Amygdala (tissue), 56 donors: ENCODE data around the gene CREG1.
"Not testable (repeated sequence)": the region's sequence is repeated elsewhere in the genome, so short reads cannot be mapped to it uniquely, and the experiment has no call there.

ENCODE experiments used
- DNase-seq, 56 donors: peaks; one replicate each; lab custom pipeline; 2025; lab: John Stamatoyannopoulos, UW

The CREG1 gene

DNA sequence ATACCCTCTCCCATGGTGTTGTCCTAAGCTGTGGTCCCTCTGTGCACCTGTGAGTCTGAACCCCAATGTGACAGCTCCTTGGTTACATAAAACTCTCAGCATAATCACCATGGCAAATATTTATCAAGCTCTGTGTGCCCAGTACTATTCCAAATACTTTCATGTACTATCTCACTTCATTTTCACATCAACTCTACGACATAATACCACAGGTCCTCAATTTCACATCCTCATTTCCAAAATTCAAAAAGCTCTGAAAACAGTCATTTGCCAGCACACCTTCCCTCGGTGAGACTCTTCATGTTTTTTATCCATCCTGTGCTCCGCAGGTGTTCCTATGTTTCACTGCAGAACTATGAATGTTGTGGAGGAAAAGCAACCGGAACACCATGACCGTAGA lies 12.4 kb upstream of the CREG1 start:
- no peak for DNase-seq

DNA sequence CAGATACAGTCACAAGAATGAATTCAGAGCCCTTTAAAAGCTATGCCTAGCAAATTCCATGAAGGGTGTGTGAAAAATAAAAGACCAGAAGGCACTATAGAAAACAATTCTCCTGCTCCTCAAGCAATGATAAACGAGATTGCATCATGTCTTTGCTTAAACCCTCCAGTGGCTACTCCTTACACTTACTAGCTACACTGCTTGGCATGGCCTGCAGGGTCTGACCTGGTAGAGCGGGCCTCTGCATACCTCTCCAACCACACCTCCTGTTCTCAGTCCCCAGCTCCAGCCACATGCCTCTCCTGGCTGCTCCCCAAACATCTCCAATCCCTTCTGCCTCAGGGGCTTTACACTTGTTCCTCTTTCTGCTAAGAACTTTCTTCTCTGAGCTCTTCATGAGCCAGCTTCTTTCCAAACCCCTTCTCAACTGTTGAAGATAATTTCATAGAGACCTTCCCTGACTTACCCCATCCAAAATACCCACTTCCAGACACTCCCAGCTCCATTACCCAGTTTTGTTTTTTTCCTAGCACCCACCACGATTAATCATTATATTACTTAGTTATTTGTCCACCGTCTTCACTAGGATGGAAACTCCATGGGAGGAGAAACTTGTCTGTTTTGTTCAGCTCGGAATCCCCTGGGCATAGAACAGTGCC lies 11.2 kb upstream of the CREG1 start:
- DNase-seq: peak in 2 of 56 donors; percentile 4 to 6

DNA sequence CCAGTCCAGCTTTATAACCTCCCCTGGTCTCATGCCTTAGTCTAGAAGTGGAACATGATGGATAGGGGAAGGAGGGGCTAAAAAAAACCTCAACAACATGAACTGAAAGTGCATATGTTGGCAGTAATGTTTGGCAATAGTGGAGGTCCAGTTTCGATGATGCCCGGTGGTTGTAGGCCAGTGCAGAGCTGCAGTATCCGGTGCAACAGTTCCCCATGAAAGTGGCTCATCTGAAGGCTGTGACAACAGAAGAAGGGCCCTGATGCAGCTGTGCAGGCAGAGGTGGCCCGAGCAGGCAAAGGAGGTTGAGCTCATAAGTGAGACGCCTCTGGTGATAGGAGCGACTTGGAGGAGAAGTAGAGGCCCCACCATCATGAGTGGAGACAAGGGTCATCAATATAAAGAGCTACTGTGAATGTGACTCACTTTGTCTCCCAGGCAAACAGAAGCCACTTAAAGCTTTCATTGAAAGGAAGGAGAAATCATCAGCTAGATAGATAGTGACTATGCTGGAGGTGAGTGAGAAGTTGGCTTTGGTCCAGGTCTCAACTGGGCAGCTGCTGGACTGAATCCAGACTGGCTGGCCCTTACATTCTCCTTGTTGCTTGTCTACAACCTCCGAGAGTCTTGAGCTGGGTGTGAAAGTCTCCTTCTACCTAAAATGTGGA lies 10.2 kb upstream of the CREG1 start:
- DNase-seq: peak in 10 of 56 donors; percentile 2 to 34 (median 13)

DNA sequence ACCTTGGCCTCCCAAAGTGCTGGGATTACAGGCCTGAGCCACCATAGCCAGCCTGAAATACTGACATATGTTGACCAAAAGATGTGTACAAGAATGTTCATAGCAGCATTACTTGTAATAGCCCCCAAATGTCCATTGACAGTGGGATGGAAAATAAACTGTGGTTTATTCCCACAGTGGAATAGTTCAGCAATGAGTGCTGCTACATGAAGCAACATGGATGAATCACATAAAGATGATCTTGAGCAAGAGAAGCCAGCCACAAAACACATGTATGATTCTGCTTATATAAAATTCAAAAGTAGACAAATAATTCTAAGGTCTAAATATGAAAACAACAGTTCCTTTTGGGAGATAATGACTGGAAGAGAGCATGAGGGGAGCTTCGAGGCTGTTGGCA lies 9.1 kb upstream of the CREG1 start:
- DNase-seq: no peak

DNA sequence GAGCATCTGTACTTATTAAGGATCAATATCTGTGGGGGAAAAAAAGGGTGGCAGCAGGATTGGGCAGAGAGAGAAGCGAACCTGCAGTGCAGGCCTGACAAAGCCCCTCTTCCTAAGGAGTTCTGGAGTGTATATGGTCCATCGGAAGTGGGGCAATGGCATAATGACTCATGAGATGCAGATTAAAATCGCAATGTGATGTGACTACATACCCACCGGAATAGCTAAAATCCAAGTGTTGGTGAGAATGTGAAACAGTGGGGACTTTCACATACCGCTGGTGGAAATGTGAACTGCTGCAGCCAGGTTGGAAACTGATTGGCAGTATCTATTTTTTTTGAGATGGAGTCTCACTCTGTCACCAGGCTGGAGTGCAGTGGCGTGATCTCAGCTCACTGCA lies 8.2 kb upstream of the CREG1 start:
- no peak for DNase-seq

DNA sequence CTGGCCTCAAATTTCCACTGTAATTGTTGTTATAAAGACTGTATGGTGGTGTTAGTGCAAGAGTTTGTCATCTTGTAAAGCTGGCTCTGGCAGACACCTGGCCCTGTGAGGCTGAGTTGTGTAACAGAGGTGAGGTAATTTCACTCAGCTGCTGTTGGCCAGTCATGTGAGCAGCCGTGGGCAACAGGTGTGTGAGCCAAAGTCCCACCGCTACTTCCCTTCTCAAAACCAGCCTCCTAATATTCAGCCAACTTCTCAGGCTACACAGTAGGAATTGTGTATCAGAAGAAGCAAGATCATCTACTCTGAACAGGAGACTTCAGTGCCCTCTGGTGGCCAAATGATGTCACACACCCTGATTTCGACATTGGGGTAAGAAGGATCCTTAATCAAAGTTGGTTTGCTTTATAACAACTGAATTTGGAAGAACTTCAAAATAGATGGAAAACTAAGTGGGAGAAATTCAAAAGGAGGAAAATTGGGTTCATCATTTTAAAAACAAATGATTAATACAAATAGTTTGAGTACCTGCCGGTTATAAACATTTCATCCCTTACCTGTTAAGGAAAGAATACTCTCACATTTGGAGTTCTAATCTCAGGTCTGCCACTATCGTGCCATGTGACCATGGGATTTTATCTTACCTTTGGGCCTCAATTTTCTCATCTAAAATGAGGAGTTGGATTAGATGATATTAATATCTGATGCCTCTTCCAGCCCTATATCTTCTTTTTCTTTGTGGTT lies 2.6 kb upstream of the CREG1 start:
- peak in 51 of 56 donors; percentile 1 to 93 (median 46) for DNase-seq

DNA sequence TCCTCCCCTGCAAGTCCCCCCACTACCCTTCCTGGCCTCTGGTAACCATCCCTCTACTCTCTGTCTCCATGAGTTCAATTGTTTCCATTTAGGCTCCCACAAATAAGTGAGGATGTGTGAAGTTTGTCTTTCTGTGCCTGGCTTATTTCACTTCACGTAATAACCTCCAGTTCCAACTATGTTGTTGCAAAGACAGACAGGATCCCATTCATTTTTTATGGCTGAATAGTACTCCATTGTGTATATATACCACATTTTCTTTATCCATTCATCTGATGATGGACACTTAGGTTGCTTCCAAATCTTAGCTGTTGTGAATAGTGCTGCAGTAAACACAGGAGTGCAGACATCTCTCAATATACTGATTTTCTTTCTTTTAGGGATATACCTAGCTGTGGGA lies 1.5 kb upstream of the CREG1 start:
- DNase-seq: not testable (repeated sequence)

DNA sequence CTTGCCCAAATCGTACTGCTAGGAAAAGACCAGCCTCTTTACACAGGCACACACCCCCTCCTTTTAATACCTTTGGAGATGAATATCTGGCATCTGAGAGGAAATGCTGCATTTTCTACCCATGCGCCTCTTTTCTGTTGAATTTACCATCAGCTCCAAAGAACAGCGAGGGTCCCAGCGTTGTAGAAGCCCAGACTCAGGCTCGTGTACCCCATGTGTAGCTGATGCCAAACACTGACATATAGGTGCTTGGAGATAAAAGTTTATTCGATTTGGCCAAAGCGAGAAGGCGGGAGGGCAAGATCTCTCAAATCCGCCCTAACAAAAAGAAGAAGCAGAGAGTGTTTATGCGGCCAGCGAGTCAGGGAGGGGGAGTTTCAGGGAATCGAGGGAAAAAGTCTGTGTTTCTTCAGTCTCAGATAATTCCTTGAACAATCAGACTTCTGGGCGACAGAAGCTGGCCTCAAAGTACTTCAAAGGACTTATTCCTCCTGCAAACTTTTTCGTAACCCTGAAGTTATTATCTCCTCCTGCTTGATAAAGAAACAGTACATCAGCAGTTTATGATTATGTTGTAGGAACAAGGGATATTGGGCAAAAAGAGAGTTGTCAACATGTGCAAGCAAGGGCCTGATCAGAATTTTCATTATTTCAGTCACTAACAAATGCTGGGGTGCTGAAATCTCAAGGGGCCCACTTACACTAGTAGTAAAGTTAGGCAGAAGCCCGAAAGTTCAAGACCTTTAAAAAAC lies 642 bp upstream of the CREG1 start:
- DNase-seq: no peak

DNA sequence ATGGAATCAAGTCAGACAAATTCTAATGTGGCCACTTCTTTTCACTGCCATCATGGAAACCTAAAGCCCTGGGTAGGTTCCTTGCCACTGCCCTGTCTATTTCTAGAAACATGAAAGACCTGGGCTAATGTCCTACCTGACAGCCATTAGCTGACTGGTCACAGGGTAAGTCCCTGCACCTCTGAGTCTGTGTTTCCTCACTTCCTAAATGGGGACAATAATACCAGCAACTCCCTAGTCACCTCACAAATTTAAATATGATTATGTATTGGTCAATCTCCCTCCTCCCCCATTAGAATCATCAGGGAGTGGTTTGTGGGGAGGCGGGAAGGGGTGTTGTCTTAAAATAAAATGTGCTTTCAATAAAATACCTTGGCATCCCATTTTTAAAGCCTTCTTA lies 2.2 kb downstream of the CREG1 start:
- DNase-seq: no peak

DNA sequence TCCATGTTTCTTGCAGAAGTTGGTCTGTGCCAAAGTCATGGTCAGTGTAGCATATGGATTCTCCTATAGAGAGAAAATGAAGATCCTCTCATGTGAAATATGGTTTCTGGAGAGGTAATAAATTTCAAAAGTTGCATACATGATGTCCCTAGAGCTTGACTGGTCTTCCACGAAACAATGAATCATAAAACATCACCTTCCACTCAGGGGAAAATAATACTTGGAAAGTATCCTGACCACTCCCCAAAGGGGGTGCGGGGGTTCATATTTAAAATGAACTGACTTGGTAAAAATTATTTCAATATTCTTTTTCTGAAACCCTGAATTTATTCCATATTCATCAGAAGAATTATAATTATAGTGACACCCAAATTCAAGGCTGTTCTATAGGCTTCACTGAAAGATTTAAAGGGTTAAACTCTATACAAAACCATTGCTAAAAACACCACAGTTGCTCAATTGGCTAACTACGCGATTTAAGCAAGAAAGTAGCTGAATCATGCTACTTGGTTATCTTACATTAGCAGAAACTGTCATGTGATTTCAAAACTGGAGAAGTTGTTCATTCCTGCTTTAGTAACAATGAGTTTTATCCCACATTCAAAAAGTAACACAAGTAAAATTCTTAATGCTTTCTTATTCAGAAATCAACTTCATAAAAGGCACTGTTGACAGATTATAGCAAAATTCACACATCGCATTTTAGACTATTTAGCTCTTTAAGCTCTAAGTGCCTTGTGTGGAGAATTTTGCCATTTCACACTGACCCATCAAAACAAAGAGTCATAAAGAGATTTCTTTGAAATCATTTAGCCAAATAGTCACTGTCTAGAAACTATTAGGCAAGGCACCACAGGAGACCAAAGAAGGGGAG lies 5.3 kb downstream of the CREG1 start:
- no peak for DNase-seq

DNA sequence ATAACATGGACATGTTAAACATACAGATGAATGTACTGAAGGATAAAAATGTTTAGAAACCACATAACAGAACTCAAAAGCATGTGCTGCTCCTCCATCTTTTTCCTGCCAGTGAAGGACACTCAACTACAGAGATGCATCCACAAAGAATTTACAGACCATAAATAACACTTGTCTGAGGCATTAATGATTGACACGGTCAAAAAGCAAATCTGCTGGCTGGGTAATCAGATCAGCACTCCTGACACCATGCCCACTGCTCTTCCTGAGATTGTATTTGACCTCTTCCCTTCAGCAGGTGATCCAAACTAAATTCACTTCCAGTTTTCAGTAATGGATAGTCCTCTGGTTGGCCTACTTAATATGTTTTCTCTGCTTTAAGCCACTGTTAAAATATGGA lies 6.6 kb downstream of the CREG1 start:
- DNase-seq: no peak

DNA sequence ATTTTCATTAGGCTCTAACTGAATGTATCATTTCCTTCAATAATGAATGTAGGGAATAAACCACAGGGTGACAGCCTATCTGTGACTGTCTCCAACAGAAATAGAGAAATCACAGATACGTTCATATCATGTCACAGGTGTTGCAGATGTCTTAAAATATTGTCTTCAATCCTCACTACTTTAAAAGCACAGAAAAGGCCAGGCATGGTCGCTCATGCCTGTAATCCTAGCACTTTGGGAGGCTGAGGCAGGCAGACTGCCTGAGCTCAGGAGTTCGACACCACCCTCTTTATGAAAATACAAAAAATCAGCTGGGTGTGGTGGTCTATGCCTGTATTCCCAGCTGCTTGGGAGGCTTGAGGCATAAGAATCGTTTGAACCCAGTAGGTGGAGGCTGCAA lies 8.2 kb downstream of the CREG1 start:
- DNase-seq: no peak

DNA sequence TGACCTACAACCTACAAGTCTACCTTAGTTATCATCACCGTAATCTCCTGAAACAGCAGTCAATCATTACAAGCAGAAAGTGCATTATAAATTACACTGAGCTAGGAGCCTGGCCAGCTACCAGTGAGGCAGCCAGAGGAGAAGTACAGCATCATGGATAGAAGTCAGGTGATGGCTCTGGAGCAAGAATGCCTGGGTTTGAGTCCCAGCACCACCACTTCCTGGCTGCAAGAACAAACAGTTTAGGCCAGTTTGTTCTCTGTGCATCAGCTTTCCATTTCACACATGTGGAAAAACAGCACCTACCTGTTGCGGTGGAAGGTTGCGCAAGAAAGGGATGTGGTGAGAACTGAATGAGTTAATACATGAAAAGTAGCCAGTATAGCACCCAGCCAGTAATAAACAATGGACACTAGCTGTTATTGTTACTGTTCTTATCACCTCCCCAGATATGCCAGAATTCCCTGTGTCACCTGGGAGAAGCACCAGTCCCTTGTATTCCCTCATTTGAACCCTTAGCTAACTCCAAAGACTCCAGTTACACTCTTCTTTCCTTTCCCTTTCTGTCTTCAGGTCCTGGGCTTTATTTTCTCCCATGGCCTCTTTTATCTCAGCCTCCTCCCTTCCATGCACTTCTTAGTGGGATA lies 9.0 kb downstream of the CREG1 start:
- no peak for DNase-seq

DNA sequence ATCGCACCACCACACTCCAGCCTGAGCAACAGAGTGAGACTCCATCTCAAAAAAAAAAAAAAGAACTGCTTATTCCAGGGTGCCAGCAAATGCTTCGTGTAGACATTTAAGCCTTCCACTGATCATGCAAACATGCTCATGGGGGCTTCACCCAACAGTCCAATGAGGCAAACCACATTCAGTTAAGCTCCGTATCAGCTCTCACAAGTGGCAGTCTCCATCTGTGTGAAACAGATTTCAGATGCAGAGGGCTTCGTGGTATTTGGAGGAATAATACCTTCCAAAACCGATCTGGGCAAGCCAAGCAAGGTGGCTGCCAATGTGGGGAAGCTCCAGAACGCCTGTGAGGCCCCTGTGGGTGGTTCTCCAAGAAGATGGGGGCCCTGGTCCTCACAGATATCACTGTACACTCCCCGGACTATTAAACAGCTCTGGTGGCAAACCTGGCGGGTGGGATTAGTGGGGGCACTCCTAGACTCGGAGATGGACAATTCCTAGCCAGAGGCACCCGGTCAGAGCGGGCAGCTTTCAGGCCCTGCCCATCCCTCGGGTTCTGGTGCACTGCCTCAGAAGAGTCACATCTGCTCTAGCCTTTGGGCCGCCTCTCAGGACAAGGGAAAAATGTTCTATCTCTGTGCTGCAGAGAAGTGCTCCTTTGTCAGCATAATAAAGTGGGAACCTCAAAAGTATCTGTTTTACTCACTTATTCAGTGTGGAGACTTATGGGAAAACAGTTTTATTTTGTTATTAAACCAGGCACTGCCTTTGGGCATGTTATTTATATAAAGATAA lies 10.2 kb downstream of the CREG1 start:
- peak in 1 of 56 donors; percentile 17 for DNase-seq

DNA sequence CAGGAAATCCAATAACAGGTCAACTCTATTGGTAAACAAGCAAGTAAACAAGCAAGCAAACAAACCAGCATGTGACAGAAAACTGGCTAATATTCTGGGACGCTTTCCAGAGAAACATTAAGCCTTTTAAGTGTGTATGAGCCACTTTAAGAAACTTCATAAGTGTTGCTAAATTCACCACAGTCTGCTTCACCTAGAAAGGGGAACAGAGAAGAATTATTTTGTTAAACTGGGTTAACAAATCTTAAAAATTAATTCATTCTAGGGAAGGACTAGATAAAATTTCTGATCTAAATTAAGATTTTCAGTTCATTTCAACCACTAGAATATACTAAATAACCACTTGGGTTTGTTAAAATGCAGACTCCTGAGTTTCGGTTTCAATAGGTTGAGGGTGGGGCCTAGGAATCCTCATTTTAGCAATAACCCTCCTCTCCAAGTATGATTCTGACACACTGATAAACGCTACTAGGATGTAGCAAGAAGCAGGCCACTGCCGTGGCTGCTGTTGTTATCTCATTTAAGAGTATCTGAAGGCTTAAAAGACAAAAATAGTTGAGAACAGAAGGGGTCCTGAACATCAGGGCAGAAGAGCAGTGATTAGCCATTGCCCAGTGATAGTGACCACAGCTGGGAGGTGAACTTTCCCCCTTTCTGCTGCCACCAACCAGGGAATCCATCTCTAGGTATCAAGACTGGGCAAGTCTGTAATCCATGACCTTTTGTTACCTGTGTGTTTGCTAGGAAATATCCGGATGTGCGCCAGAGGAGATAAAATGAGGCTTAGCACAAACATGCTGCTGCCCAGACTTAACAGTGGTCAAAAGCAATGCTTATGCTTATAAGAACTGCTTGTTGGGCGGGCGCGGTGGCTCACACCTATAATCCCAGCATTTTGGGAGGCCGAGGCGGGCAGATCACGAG lies 11.2 kb downstream of the CREG1 start:
- no peak for DNase-seq

DNA sequence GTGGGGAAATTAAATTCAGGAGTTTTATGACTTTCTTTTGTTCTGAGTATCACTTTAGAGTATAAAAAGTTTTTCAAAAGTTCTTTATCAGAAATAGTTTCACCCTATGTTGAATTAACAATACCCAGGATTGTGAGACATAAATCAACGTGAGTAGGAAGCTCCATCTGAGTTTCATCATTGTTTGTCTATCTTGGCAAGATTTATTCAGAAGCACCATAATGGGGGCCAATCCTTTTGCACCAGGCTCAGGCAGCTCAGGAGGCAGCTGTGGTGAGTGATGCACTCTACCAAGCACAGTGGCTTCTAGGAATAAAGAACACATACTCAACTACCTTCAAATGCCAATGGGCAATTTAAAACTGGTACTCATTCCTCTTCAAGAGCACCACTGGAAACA lies 12.0 kb downstream of the CREG1 start:
- no peak for DNase-seq

DNA sequence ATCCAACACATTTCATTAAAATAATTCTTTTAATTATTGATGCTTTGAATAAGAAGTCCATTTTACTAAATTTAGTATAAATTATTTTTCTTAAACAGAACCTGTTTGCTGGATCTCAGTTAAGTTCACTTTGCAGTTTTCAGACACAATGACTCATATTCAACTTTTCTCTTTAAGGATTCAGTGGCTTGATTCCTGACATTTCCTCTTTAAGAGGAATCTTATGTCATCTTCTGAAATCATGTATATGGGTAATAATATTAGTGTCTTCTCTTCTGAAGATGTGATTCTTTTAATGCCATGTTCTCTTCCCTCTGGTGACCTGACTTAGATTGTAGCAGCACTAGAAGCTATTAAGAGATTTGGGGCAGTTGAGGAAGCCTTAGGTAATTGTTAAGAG lies 12.6 kb downstream of the CREG1 start:
- no peak for DNase-seq

DNA sequence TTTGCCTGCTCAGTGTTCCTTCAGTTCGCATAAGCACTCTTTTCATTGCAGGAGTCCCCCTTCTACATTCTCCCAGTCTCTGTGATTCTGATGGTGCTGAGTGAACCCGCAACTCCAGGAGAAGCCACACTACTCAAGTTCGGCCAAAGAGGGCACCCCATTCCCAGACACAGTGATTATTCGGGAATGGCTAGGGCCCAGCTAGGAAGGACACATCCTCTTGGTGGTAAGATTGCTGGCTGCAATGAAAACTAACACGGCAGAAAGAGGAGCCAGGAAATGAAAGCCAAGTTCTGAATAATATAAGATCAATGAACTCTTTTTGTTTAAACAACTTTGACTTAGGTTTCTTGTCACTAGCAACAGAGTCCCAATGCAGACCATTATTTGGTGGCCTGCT lies 14.9 kb downstream of the CREG1 start:
- DNase-seq: peak in 1 of 56 donors; percentile 23
